Astrocyte (in vitro differentiated cells and primary cell): ENCODE measurements around the gene CNFN. TPM values are rescaled to one million over a fixed set of nuclear protein-coding genes. Genes with fewer than 3 reads are reported as not detected.

Experiments used
- DNase-seq: peaks from one replicate; pipeline ENCODE4 v3.0.0-alpha.2; 2010; ENCODE audit warnings: low read depth
- FAIRE-seq: peaks from 2 replicates; lab custom pipeline; 2011; peaks lifted over from hg19 to GRCh38; lab: Jason Lieb, UNC
- H2AFZ ChIP-seq: 2 replicates; pipeline ENCODE4 v1.6.0; 2012; ENCODE audit warnings: low read depth, low read length, inconsistent platforms
- H3K27ac ChIP-seq: 2 replicates; pipeline ENCODE4 v1.5.1; 2011; ENCODE audit warnings: low read depth, low read length, inconsistent platforms
- H3K27me3 ChIP-seq: 2 replicates; pipeline ENCODE4 v1.6.0; 2011; ENCODE audit warnings: low read length, inconsistent platforms; ENCODE audit not compliant: insufficient read depth
- H3K36me3 ChIP-seq: 2 replicates; pipeline ENCODE4 v1.5.1; 2011; ENCODE audit warnings: low read length, inconsistent platforms; ENCODE audit not compliant: insufficient read depth
- H3K4me1 ChIP-seq: 2 replicates; pipeline ENCODE4 v1.5.1; 2011; ENCODE audit warnings: low read length, inconsistent platforms; ENCODE audit not compliant: insufficient read depth
- H3K4me2 ChIP-seq: 2 replicates; pipeline ENCODE4 v1.6.0; 2012; ENCODE audit warnings: low read length, inconsistent platforms
- H3K4me3 ChIP-seq: 2 replicates; pipeline ENCODE4 v1.5.1; 2011; ENCODE audit warnings: low read depth, mild to moderate bottlenecking, low read length, inconsistent platforms; ENCODE audit not compliant: insufficient read depth
- H3K79me2 ChIP-seq: 2 replicates; pipeline ENCODE4 v1.6.0; 2012; ENCODE audit warnings: mild to moderate bottlenecking, low read length, inconsistent platforms; ENCODE audit not compliant: insufficient read depth
- H3K9ac ChIP-seq: 2 replicates; pipeline ENCODE4 v1.6.0; 2012; ENCODE audit warnings: mild to moderate bottlenecking, low read length, inconsistent platforms
- H3K9me3 ChIP-seq: 2 replicates; pipeline ENCODE4 v1.5.1; 2012; ENCODE audit warnings: low read depth, mild to moderate bottlenecking, low read length, inconsistent platforms; ENCODE audit not compliant: insufficient read depth
- H4K20me1 ChIP-seq: 2 replicates; pipeline ENCODE4 v1.6.0; 2012; ENCODE audit warnings: low read length, inconsistent platforms; ENCODE audit not compliant: insufficient read depth
- H3K27ac Mint-ChIP-seq: one replicate; pipeline ENCODE4 v1.8.0; 2021; ENCODE audit warnings: mild to moderate bottlenecking, mixed read lengths; ENCODE audit not compliant: unreplicated experiment
- H3K27me3 Mint-ChIP-seq: one replicate; pipeline ENCODE4 v1.8.0; 2021; ENCODE audit warnings: low read depth, mixed read lengths; ENCODE audit not compliant: unreplicated experiment
- H3K36me3 Mint-ChIP-seq: one replicate; pipeline ENCODE4 v1.8.0; 2021; ENCODE audit warnings: low read depth, mixed read lengths; ENCODE audit not compliant: unreplicated experiment
- H3K4me1 Mint-ChIP-seq: one replicate; pipeline ENCODE4 v1.8.0; 2021; ENCODE audit warnings: low read depth, mixed read lengths; ENCODE audit not compliant: unreplicated experiment
- H3K4me3 Mint-ChIP-seq: one replicate; pipeline ENCODE4 v1.8.0; 2021; ENCODE audit warnings: mild to moderate bottlenecking, moderate library complexity, mixed read lengths; ENCODE audit not compliant: unreplicated experiment
- H3K9me3 Mint-ChIP-seq: one replicate; pipeline ENCODE4 v1.8.0; 2021; ENCODE audit warnings: mild to moderate bottlenecking, mixed read lengths; ENCODE audit not compliant: unreplicated experiment
- EZH2 ChIP-seq: IDR thresholded peaks from 2 replicates; pipeline ENCODE4 v1.6.1; 2012; ENCODE audit warnings: mild to moderate bottlenecking, low read length, inconsistent platforms; ENCODE audit not compliant: insufficient read depth
- total RNA-seq: library from RNA; stranded (reverse); gene quantifications from 2 replicates; pipeline ENCODE4 v1.2.1, GENCODE V29; 2021
- TF ChIP-seq, protein P1 (sequence below): IDR thresholded peaks from 2 replicates; pipeline ENCODE4 v1.5.1; 2011; ENCODE audit warnings: low read depth, mild to moderate bottlenecking, inconsistent platforms, low read length, moderate library complexity; ENCODE audit not compliant: insufficient read depth

The CNFN gene
- total RNA-seq, 1 donor from 2014 or later, result 0.61 TPM

DNA sequence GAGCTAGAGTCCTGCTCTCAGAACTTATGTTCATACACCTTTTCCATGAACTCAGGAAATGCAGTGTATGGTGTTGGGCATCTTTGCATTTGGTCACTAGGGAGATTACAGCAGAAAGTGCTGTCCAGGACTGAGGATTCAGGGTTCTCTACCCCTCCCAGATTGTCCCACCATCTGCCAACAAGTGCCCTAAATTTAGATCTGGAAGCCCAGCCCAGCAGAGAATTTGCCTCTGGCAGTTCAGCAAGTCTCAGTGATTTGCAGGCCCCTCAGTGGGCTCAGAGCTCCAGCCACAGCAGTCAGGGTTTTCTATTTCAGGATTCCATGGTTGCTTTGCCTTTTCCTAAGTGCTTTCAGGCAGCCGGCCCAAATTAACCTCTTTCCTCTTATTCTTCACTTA, 23.4 kb downstream of the CNFN start:
- Histone ChIP-seq H3K9me3 (peaks cover 9% of the 10 kb centered on the region), H3K4me3 (no peak overlapping the region), H3K36me3 (peaks cover 4% of the 10 kb centered on the region), H3K79me2 (no peaks in the 10 kb centered on the region), H3K9ac (no peak overlapping the region), H3K4me1 (no peaks in the 10 kb centered on the region), H3K4me2 (no peak overlapping the region), H4K20me1 (no peaks in the 10 kb centered on the region), H2AFZ (no peak overlapping the region), H3K27me3 (no peaks in the 10 kb centered on the region), H3K27ac (no peak overlapping the region)
- Mint-ChIP-seq H3K4me3 (no peak overlapping the region), H3K4me1 (no peaks in the 10 kb centered on the region), H3K36me3 (peaks cover 43% of the 10 kb centered on the region), H3K9me3 (peaks cover 6% of the 10 kb centered on the region), H3K27me3 (no peaks in the 10 kb centered on the region), H3K27ac (no peak overlapping the region)
- DNase-seq (no peak), FAIRE-seq (no peak)
- no peak for TF ChIP-seq EZH2
- TF ChIP-seq, protein P1, sequence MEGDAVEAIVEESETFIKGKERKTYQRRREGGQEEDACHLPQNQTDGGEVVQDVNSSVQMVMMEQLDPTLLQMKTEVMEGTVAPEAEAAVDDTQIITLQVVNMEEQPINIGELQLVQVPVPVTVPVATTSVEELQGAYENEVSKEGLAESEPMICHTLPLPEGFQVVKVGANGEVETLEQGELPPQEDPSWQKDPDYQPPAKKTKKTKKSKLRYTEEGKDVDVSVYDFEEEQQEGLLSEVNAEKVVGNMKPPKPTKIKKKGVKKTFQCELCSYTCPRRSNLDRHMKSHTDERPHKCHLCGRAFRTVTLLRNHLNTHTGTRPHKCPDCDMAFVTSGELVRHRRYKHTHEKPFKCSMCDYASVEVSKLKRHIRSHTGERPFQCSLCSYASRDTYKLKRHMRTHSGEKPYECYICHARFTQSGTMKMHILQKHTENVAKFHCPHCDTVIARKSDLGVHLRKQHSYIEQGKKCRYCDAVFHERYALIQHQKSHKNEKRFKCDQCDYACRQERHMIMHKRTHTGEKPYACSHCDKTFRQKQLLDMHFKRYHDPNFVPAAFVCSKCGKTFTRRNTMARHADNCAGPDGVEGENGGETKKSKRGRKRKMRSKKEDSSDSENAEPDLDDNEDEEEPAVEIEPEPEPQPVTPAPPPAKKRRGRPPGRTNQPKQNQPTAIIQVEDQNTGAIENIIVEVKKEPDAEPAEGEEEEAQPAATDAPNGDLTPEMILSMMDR, result no peak

DNA sequence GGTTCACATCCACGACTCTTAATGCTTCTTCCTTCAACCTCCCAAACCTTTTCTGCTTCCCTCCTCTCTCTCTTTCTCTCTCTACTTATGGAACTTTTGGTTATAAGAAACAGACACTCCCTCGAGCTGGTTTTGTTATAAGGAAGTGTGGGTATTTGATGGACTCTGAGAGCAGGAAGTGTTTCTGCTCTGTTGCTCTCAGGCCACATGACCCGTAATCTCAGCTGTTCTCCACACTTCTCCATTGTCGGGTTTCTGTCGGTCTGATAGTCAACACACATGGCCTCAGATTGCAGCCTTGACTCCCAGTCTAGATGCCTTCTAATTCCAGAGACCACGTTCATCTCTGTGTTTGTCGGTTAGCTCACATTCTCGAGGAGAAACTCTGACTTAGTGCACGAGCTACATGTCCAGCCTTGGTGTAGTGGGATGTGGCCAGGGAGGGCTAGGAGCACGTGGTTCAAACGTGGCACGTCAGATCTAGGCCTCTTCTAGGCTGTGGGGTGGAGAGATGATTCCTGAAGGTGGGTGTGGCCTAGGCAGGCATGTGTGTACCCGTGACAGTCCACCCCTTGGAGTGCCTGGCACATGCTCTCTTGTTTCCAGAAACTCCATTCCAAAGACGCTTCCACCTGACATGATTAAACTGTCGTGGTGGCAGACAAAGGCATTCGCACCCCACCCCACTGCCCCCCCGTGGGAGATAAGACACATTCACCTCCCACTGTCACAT, 26.3 kb downstream of the CNFN start:
- Mint-ChIP-seq H3K4me3 (no peak overlapping the region), H3K36me3 (peaks cover 46% of the 10 kb centered on the region), H3K27ac (no peak overlapping the region), H3K27me3 (no peaks in the 10 kb centered on the region), H3K9me3 (peaks cover 6% of the 10 kb centered on the region), H3K4me1 (no peaks in the 10 kb centered on the region)
- Histone ChIP-seq H3K79me2 (no peaks in the 10 kb centered on the region), H2AFZ (no peak overlapping the region), H3K4me1 (no peaks in the 10 kb centered on the region), H3K9ac (no peak overlapping the region), H3K27ac (no peak overlapping the region), H3K4me3 (no peak overlapping the region), H4K20me1 (no peaks in the 10 kb centered on the region), H3K27me3 (no peaks in the 10 kb centered on the region), H3K4me2 (no peak overlapping the region), H3K9me3 (peaks cover 9% of the 10 kb centered on the region), H3K36me3 (peaks cover 4% of the 10 kb centered on the region)
- TF ChIP-seq EZH2, result no peak
- TF ChIP-seq, protein P1, result no peak
- FAIRE-seq, result no peak
- no peak for DNase-seq

DNA sequence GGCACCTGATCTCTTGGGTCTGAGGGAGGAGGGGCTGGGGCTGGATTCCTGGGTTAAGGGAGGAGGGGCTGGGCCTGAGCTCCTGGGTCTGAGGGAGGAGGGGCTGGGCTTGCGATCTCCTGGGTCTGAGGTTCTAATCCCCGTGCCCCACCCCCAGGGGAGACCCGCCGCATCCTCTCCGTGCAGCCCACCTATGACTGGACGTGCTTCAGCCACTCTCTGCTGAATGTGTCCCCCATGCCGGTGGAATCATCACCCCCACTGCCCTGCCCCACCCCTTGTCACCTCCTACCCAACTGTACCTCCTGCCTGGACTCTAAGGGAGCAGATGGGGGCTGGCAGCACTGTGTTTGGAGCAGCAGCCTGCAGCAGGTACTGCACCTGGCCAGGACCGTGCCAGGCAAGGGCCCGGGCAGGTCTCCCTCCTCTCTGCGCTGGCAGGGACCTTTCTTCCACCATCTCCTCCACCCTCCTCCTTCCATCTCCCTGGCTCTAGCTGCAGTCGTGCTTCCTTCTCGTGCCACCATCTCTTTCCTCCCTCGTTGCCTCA, 27.1 kb downstream of the CNFN start:
- no peak overlapping the region for H3K27ac Mint-ChIP-seq
- H3K27ac ChIP-seq, result no peak overlapping the region
- FAIRE-seq, result no peak

More for the DNA sequence above, 27.1 kb downstream of the CNFN start:
- Mint-ChIP-seq H3K36me3 (peaks cover 48% of the 10 kb centered on the region), H3K4me1 (peaks cover 3% of the 10 kb centered on the region), H3K4me3 (no peak overlapping the region), H3K27me3 (no peaks in the 10 kb centered on the region), H3K9me3 (peaks cover 6% of the 10 kb centered on the region)
- Histone ChIP-seq H3K36me3 (peaks cover 4% of the 10 kb centered on the region), H3K27me3 (no peaks in the 10 kb centered on the region), H4K20me1 (no peaks in the 10 kb centered on the region), H3K9ac (no peak overlapping the region), H2AFZ (no peak overlapping the region), H3K4me2 (no peak overlapping the region), H3K4me3 (no peak overlapping the region), H3K4me1 (no peaks in the 10 kb centered on the region), H3K79me2 (no peaks in the 10 kb centered on the region), H3K9me3 (peaks cover 9% of the 10 kb centered on the region)
- DNase-seq, result no peak
- TF ChIP-seq EZH2, result no peak
- TF ChIP-seq, protein P1, result no peak
